ENCODE data around the gene GSC. TPM values are rescaled to one million over a fixed set of nuclear protein-coding genes. Genes with fewer than 3 reads are reported as not detected.
"Not testable (repeated sequence)": the region's sequence is repeated elsewhere in the genome, so short reads cannot be mapped to it uniquely, and the experiment has no call there.

Gene GSC
- total RNA-seq, 1 donor from 2014 or later = not detected

DNA sequence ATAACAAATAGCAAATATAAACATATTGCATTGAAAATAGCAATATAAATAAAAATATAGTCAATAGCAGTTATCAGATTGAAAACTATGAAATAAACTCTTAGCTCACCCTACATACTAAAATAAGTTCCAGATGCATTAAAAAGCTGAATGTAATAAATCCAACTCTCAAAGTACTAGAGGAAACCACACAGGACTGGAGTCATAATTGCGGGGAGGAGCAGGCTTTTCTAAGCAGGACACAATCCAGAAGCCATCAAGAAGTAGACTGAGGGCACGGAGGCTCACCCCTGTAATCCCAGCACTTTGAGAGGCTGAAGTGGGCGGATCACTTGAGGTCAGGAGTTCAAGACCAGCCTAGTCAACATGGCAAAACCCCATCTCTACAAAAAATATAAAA, 22.2 kb downstream of the GSC start:
- no peak for DNase-seq (ENCODE audit: low read depth)

- DNase-seq (ENCODE audit: low read depth) = not testable (repeated sequence)
Observed at GRCh38 chr14:94747153-94747552, 22.8 kb downstream of the GSC start.

DNA sequence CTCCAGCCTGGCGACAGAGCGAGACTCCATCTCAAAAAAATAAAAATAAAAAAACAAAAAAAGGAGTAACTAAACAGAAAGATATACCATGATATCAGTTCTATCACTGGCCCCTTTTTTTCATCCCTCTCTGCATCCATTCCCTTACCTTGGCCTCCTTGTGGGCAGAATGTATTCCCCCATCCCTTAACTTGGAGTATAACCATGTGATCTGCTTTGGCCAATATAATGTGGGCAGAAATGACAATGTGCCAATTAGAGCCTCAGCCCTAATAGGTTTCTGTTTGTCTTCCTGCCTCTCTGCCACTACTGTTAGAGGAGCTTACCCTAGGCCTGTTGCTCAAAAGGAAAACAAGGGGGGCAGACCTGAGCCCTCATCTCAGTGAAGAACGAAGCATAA, 23.8 kb downstream of the GSC start:
- DNase-seq (ENCODE audit: low read depth) = no peak

- no peak for DNase-seq (ENCODE audit: low read depth)
Observed at GRCh38 chr14:94738751-94739150, 31.2 kb downstream of the GSC start.

DNA sequence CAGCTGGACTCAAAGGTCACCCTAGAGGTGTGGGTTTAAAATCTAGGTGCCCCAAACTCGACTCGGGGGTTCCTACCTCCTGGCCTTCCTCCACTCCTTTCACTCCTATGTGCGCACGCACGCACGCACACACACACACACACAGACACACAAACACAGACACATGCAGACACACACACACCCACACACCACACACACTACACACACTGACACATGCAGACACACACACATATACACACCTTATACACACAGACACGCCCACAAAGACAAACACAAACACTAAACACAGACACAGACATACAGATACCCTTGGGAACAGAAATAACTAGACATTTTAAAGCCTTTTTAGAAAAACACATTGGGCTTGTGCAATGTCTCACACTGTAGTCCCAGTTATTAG, 31.8 kb downstream of the GSC start:
- no peak for DNase-seq (ENCODE audit: low read depth)

DNA sequence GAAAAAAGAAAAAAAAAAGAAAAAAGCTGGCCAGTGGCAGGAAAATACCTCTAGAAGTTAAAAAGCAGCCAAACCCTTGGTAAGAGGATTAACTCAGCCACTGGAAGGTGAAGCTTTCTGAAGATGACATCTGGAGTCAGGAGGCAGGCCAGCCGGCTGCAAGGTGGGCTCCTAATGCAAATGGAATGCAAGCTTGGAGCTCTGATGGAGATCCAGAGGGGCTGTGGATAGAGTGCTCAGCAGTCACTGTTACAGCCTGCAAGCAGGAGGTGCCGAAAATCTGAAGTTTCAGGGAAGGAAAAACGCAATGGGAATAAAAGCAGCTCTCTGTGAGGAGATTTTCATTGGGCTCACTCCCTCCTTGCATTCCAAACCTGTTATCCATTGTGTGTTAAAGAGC, 41.0 kb downstream of the GSC start:
- no peak for DNase-seq (ENCODE audit: low read depth)

- DNase-seq (ENCODE audit: low read depth) = not testable (repeated sequence)
Observed at GRCh38 chr14:94728440-94728839, 41.5 kb downstream of the GSC start.

- not testable (repeated sequence) for DNase-seq (ENCODE audit: low read depth)
Observed at GRCh38 chr14:94726649-94727048, 43.3 kb downstream of the GSC start.

GRCh38 chr14:94724993-94725392, 44.9 kb downstream of the GSC start:
- no peak for DNase-seq (ENCODE audit: low read depth)

GRCh38 chr14:94722397-94722796, 47.5 kb downstream of the GSC start:
- DNase-seq (ENCODE audit: low read depth) = no peak

Other genes with a start within 250 kb of the GSC start
- gene SERPINA4, start 208.7 kb downstream of the GSC start, total RNA-seq = not detected in 2 replicates
- not detected in 2 replicates for gene SERPINA5, start 188.7 kb downstream of the GSC start, total RNA-seq
- 0.78 and 1.7 TPM in 2 replicates for gene SERPINA3, start 157.7 kb downstream of the GSC start, total RNA-seq

All from myocyte (in vitro differentiated cells).